Measurements from ENCODE around the gene TSPEAR. TPM values are rescaled to one million over a fixed set of nuclear protein-coding genes. Genes with fewer than 3 reads are reported as not detected.
"Not testable (repeated sequence)": the region's sequence is repeated elsewhere in the genome, so short reads cannot be mapped to it uniquely, and the experiment has no call there.

The TSPEAR gene
- total RNA-seq, 2 donors from 2014 or later, result not detected

DNA sequence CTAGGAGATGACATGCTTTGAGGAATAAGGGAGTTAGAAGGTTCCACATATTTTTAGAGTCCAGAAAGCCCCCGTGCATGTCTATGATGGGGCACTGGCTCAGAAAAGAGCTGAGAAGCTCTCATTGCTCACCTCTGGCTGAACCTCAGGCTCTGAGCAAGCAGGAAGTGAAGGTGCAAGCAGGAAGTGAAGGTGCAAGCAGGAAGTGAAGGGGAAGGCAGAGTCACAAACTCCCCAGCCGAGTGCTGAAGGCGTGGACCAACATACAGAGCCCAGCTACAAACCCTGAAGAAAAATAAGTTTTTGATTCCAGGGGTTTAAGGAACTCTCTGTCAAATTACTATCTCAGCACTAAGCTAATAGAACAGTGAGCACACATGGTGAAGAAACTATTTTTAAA, 92.5 kb downstream of the TSPEAR start:
- peaks cover 4% of the 10 kb centered on the region for H3K9me3 ChIP-seq (ENCODE audit: control insufficient read depth, low read length, poor library complexity, severe bottlenecking)
- peaks cover 8% of the 10 kb centered on the region for H3K36me3 Mint-ChIP-seq (ENCODE audit: low read depth)
- peaks cover 25% of the 10 kb centered on the region for H3K4me1 Mint-ChIP-seq
- peak overlapping the region; percentile 76 for H3K4me3 Mint-ChIP-seq
- ATAC-seq (peak; percentile 99), DNase-seq (peak in 2 of 3 donors; percentile 22 to 42)
- H3K27ac Mint-ChIP-seq, result peak overlapping the region; percentile 93
- no peaks in the 10 kb centered on the region for H3K27me3 Mint-ChIP-seq

DNA sequence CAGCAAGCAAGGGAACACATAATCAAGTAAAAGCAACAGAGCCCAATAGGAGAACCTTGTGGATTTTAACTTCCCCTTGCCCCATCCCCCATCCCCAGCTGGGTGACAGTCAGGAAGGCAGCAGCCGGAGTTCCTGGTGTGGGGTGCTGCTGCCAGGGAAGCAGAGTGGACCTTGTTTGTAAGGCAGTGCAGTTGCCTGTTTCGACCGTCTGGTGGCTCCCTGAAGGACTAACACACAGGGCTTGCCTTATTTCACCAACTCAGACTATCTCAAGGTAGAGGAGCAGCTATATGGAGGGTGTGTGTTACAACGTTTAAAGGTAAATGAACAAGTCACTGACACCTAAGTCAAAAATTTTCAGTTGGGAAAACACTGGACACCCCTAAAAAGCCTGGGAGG, 92.9 kb downstream of the TSPEAR start:
- ATAC-seq (peak; percentile 39), DNase-seq (no peak)
- H3K9me3 ChIP-seq (ENCODE audit: control insufficient read depth, low read length, poor library complexity, severe bottlenecking), result peaks cover 2% of the 10 kb centered on the region
- Mint-ChIP-seq H3K36me3 (ENCODE audit: low read depth) (peaks cover 7% of the 10 kb centered on the region), H3K27ac (peak overlapping the region; percentile 93), H3K4me3 (peak overlapping the region; percentile 76), H3K4me1 (peaks cover 25% of the 10 kb centered on the region), H3K27me3 (no peaks in the 10 kb centered on the region)

DNA sequence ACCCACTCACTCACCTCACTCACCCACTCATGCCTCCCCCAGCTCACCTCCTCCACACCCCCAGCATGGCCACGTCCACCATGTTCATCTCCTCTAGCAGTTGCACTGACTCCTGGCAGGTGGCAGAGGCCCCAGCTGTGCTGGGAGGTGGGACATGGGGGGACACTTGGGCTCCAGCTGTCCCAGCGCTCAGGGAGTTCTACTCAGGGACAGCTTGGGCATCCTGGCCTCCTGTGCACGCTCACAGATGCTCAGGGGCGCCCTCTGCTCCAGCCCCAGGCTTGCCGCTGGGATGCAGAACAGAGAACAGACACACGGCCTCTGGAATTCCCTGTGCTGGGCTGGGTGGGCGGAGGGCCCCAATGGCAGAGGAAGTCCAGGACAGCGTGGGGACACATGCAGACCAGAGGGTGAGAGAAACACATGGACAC, 94.3 kb downstream of the TSPEAR start:
- Mint-ChIP-seq H3K27ac (peak overlapping the region; percentile 73), H3K36me3 (ENCODE audit: low read depth) (peaks cover 5% of the 10 kb centered on the region), H3K4me1 (peaks cover 29% of the 10 kb centered on the region), H3K27me3 (no peaks in the 10 kb centered on the region), H3K4me3 (no peak overlapping the region)
- no peak for DNase-seq
- ATAC-seq, result no peak
- H3K9me3 ChIP-seq (ENCODE audit: control insufficient read depth, low read length, poor library complexity, severe bottlenecking), result no peaks in the 10 kb centered on the region

DNA sequence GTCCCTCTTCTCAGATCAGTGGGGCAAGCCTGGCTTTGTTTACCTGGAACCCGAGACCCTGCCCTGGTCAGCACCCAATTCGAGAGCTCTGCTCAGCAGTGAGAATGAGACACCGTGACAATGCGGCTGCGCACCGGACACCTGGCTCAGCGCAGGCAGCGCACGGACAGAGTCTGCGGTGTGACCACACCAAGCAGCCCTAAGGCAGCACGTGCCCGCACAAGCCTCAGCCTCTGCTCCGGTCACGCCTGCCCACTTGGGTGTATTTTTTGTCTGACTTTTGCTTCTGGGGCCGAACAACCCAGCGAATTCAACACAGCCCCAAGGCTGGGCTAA, 94.8 kb downstream of the TSPEAR start:
- Mint-ChIP-seq H3K27ac (peak overlapping the region; percentile 73), H3K4me1 (peaks cover 29% of the 10 kb centered on the region)
- ATAC-seq, result no peak

DNA sequence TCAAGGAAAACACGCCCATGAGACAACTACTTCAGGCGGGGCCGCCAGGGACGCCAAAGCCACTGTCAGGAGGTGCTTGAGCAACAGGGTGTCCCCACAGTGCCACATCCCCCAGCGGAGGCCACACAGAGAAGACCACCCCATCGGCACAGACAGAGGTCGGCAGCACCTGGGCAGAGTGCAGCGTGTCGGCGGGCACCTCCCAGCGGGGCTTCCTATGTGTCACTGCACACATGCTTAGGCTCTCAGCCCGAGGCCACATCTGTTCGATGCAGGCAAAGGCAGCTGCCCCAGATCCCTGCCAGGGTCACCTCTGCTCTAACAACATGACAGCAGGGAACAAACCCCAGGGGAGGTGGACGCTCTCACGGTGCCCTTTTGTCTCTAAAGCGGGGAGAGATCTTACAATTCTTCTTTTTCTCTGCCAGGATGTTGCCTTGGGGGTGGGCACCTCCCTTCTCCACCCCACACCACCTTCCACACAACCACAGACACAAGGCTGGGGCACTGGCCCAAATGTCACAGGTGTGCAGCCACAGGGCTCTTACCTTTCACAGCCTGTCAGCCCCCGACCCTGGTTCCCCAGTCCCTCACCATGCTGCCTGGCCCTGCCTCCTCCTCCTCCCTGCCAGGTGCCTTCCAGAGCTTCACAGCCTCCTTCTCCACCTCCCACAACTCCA, 95.3 kb downstream of the TSPEAR start:
- ATAC-seq (no peak), DNase-seq (no peak)
- Mint-ChIP-seq H3K27me3 (no peaks in the 10 kb centered on the region), H3K27ac (peak overlapping the region; percentile 73), H3K4me3 (peak overlapping the region; percentile 47), H3K36me3 (ENCODE audit: low read depth) (peaks cover 5% of the 10 kb centered on the region), H3K4me1 (peaks cover 29% of the 10 kb centered on the region)
- no peaks in the 10 kb centered on the region for H3K9me3 ChIP-seq (ENCODE audit: control insufficient read depth, low read length, poor library complexity, severe bottlenecking)

More for the DNA sequence above, 94.8 kb downstream of the TSPEAR start:
- no peaks in the 10 kb centered on the region for H3K27me3 Mint-ChIP-seq
- peaks cover 5% of the 10 kb centered on the region for H3K36me3 Mint-ChIP-seq (ENCODE audit: low read depth)
- H3K9me3 ChIP-seq (ENCODE audit: control insufficient read depth, low read length, poor library complexity, severe bottlenecking), result no peaks in the 10 kb centered on the region
- no peak for DNase-seq
- H3K4me3 Mint-ChIP-seq, result peak overlapping the region; percentile 47

DNA sequence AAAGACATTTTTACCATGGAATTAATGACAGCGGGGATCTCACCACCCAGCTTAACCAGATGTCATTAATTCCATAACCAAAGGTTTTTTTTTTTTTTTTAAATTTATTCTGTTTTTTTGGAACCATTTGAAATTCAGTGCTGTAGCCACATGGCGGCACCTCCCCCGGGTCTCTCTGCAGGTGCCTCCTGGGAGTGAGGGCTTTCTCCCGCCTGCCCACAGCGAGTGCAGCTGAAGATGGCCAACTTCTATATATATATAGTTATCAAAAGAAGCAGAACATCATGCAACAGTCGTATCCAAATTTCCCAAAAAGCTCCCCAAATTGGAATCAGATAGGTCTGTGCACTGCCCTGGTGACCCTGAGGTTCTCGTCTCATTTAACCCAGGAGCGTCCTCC, 95.9 kb downstream of the TSPEAR start:
- no peak overlapping the region for H3K4me3 Mint-ChIP-seq
- DNase-seq (no peak), ATAC-seq (no peak)
- H3K4me1 Mint-ChIP-seq, result peaks cover 29% of the 10 kb centered on the region
- H3K27ac Mint-ChIP-seq, result peak overlapping the region; percentile 73
- no peaks in the 10 kb centered on the region for H3K9me3 ChIP-seq (ENCODE audit: control insufficient read depth, low read length, poor library complexity, severe bottlenecking)
- H3K27me3 Mint-ChIP-seq, result no peaks in the 10 kb centered on the region
- H3K36me3 Mint-ChIP-seq (ENCODE audit: low read depth), result peaks cover 5% of the 10 kb centered on the region

DNA sequence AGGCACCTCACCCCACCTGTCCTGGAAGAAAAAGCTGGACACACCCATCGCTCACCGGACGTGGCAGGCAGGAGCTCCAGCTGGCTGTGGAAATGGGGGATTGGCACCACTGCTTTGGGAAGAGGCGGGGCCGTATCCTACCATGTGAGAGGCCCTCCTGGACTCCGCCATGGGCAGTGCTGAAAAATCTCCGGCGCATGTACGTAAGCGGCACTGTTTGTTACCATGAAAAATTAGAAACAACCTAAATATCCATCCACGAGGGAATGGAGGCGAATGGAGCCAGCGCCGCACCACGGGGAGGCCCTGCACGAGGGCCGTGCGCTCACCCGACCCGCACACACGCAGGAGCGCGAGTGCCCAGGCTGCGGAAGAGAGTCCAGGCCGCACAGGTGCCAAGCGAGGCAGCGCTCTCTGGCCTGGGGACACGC, 96.4 kb downstream of the TSPEAR start:
- Mint-ChIP-seq H3K27me3 (no peaks in the 10 kb centered on the region), H3K27ac (no peak overlapping the region), H3K4me3 (no peak overlapping the region), H3K36me3 (ENCODE audit: low read depth) (peaks cover 5% of the 10 kb centered on the region), H3K4me1 (peaks cover 28% of the 10 kb centered on the region)
- H3K9me3 ChIP-seq (ENCODE audit: control insufficient read depth, low read length, poor library complexity, severe bottlenecking), result no peaks in the 10 kb centered on the region
- DNase-seq (no peak), ATAC-seq (no peak)

DNA sequence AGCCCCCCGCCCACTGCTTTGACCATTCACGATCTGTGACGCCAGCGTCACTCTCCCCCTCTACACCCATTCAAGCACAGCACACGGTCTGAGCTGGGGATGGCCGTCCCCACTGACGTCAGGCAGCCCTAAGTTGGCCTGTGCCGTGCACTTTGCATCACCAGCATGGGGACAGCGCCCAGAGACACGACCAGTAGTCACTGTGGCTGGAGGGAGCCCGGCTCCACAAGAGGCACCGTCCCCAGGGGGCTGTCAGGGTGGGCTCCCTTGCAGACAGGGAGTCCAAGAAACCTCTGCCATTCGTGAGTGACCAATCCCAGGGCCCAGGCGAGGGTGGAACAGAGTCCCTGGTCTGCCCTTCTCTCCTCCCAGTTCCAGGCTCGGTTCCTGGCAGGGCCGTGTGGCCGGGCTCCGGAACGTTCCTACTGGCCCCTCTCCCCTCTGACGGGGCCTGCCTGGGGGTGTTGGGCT, 97.2 kb downstream of the TSPEAR start:
- Mint-ChIP-seq H3K4me1 (peaks cover 23% of the 10 kb centered on the region), H3K27ac (no peak overlapping the region), H3K36me3 (ENCODE audit: low read depth) (no peaks in the 10 kb centered on the region), H3K4me3 (no peak overlapping the region), H3K27me3 (no peaks in the 10 kb centered on the region)
- DNase-seq (no peak), ATAC-seq (no peak)
- no peaks in the 10 kb centered on the region for H3K9me3 ChIP-seq (ENCODE audit: control insufficient read depth, low read length, poor library complexity, severe bottlenecking)

DNA sequence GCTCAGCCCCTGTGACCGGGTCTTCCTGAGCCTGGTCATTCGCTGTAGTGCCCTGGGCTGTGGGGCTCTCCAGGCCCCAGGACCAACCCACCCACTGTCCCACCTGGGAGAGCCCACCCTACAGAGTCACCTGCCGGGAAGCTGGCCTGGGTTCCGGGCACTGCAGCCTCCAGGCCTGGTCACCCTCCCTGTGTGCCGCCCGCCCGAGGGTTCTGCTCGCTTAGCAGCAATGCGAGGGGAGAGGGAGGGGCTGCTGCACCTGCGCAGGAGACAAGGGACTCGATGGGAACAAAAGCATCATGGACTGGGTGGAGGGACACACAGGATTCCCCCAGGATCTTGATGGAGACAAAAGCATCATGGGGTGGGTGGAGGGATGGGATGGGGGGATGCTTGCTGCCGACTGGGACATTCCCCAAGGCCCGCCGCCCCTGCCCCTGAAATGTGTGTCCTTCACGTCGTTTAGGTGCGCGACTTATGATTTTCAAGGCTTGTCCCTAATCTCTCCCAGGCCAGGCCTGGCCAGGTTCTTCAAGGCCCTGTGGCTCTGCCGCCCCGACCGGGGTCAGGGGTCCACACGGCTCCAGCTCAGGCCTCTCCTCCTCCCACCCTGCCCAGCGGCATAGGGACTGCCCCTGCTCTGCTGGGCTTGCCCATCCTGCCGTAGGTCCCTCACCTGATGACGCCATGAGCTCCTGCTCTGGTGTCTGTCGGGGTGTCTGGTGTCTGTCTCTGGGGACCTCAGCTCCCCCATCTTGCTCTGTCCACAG, 97.8 kb downstream of the TSPEAR start:
- Mint-ChIP-seq H3K4me1 (peaks cover 17% of the 10 kb centered on the region), H3K4me3 (no peak overlapping the region), H3K36me3 (ENCODE audit: low read depth) (no peaks in the 10 kb centered on the region), H3K27me3 (no peaks in the 10 kb centered on the region), H3K27ac (no peak overlapping the region)
- no peaks in the 10 kb centered on the region for H3K9me3 ChIP-seq (ENCODE audit: control insufficient read depth, low read length, poor library complexity, severe bottlenecking)
- ATAC-seq, result no peak
- DNase-seq, result no peak

DNA sequence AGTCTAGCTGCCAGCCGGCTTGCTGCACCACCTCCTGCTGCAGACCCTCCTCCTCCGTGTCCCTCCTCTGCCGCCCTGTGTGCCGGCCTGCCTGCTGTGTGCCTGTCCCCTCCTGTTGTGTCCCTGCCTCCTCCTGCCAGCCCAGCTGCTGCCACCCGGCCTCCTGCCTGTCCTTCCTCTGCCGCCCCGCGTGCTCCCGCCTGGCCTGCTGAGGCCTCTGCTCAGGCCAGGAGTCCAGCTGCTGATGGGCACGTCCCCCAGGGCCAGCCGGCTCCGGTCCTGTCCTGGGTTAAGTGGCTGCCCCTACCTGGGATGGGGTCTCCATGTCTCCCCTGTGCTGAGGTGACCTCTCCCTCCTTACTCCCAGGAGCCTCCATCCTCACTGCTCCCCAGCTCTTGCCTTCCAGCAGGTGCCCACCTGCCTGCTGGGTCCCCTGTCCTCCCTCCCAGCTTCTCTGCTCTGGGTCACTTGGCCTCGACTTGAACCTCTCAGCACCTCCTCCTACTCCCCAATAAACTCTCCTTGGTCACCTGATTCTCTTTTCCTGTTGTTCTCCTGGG, 98.6 kb downstream of the TSPEAR start:
- no peaks in the 10 kb centered on the region for H3K9me3 ChIP-seq (ENCODE audit: control insufficient read depth, low read length, poor library complexity, severe bottlenecking)
- Mint-ChIP-seq H3K36me3 (ENCODE audit: low read depth) (no peaks in the 10 kb centered on the region), H3K27ac (no peak overlapping the region), H3K4me1 (peaks cover 13% of the 10 kb centered on the region), H3K4me3 (no peak overlapping the region), H3K27me3 (no peaks in the 10 kb centered on the region)
- no peak for ATAC-seq
- DNase-seq, result no peak

DNA sequence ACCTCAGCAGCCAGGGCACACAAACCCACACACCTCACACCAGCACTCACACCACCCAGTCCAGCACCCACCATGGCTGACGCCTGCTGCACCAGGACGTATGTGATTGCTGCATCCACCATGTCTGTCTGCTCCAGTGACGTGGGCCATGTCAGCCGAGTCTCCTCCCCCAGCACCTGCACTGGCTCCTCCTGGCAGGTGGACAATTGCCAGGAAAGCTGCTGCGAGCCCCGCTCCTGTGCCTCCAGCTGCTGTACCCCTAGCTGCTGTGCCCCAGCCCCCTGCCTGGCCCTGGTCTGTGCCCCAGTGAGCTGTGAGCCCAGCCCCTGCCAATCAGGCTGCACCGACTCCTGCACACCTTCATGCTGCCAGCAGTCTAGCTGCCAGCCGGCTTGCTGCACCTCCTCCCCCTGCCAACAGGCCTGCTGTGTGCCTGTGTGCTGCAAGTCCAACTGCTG, 99.3 kb downstream of the TSPEAR start, which contains the start of gene KRTAP10-8:
Gene KRTAP10-8, plus strand, starts transcription at position 51 of the 458 bp plus-strand sequence. Its CDS starts 22 bp downstream, at position 73.
- H3K36me3 Mint-ChIP-seq (ENCODE audit: low read depth), result no peaks in the 10 kb centered on the region
- no peak within 1 kb of the TSS for H3K4me3 Mint-ChIP-seq
- no peaks in the 10 kb centered on the region for H3K9me3 ChIP-seq (ENCODE audit: control insufficient read depth, low read length, poor library complexity, severe bottlenecking)
- no peak for DNase-seq
- H3K27me3 Mint-ChIP-seq, result no peaks in the 10 kb centered on the region
- peaks cover 11% of the 10 kb centered on the region for H3K4me1 Mint-ChIP-seq
- no peak within 1 kb of the TSS for H3K27ac Mint-ChIP-seq
- no peak for ATAC-seq

DNA sequence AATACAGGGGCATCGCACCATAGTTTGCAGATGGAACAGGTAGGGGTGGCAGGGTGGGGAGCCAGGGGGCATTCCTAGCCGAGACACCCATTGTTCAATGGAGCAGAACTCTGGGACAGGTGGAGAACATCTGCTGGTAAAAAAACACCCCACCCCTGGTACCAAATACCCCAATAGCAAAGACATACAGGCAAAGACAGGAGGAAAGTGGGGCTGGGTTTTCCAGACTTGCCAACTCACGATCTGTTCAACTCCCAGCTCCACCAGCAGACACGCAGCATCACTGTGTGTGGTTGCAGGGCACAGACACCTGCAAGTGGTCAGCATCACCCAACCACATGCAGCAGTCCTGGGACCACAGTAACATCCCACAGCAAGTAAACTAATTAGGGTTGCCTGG, 99.8 kb downstream of the TSPEAR start:
- Mint-ChIP-seq H3K27me3 (no peaks in the 10 kb centered on the region), H3K27ac (no peak overlapping the region), H3K4me3 (no peak overlapping the region), H3K36me3 (ENCODE audit: low read depth) (peaks cover 1% of the 10 kb centered on the region), H3K4me1 (peaks cover 10% of the 10 kb centered on the region)
- ATAC-seq, result no peak
- DNase-seq, result no peak
- no peaks in the 10 kb centered on the region for H3K9me3 ChIP-seq (ENCODE audit: control insufficient read depth, low read length, poor library complexity, severe bottlenecking)

DNA sequence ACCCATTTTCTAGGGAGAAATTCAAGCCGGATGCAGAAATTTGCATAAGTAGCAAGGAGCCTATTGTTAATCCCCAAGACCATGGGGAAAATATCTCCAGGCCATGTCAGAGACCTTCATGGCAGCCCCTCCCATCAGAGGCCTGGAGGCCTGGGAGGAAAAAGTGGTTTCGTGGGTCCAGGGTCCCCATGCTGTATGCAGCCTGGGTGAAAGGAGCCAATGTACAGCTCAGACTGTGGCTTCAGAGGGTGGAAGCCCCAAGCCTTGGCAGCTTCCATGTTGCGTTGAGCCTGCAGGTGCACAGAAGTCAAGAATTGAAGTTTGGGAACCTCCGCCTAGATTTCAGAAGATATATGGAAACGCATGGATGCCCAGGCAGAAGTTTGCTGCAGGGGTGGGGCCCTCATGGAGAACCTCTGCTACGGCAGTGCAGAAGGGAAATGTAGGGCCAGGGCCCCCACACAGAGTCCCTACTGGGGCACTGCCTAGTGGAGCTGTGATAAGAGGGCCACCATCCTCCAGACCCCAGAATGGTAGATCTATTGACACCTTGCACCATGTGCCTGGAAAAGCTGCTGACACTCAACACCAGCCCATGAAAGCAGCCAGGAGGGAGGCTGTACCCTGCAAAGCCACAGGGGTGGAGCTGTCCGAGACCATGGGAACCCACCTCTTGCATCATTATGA, 101.1 kb downstream of the TSPEAR start:
- not testable (repeated sequence) for H3K4me3 Mint-ChIP-seq; H3K36me3 Mint-ChIP-seq (ENCODE audit: low read depth); DNase-seq; ATAC-seq; H3K27me3 Mint-ChIP-seq; H3K9me3 ChIP-seq (ENCODE audit: control insufficient read depth, low read length, poor library complexity, severe bottlenecking); H3K4me1 Mint-ChIP-seq; H3K27ac Mint-ChIP-seq
